GM20431 (cell line): Measurements from ENCODE around the gene JPH4.

ENCODE experiments used
- in situ Hi-C: fragments of 300-500 bp; cut with MseI, MboI; formaldehyde crosslinking; loops from one replicate; pipeline ENCODE4 v1.15.0; 2020; ENCODE audit warnings: low sequenced_read_pairs; ENCODE audit not compliant: unreplicated experiment

JPH4 gene

GRCh38 chr14:23566778-23567185 lies 11.8 kb downstream of the JPH4 start:
- in situ Hi-C loops: loop anchor here (10.0 kb wide), 1 partner anchor 92 kb away; no protein-coding TSS in a partner anchor

GRCh38 chr14:23566112-23566777 lies 12.3 kb downstream of the JPH4 start:
- in situ Hi-C loops: loop anchor here (10.0 kb wide), 1 partner anchor 91 kb away; no protein-coding TSS in a partner anchor

- in situ Hi-C loops: loop anchor here (10.0 kb wide), 1 partner anchor 91 kb away; no protein-coding TSS in a partner anchor
Observed at GRCh38 chr14:23565626-23566025, 13.0 kb downstream of the JPH4 start.

- in situ Hi-C loops: loop anchor here (10.0 kb wide), 1 partner anchor 90 kb away; no protein-coding TSS in a partner anchor
Observed at GRCh38 chr14:23564876-23565275, 13.7 kb downstream of the JPH4 start.

- in situ Hi-C loops: loop anchor here (10.0 kb wide), 1 partner anchor 89 kb away; no protein-coding TSS in a partner anchor
Observed at GRCh38 chr14:23564181-23564812, 14.3 kb downstream of the JPH4 start.

- in situ Hi-C loops: loop anchor here (10.0 kb wide), 1 partner anchor 89 kb away; no protein-coding TSS in a partner anchor
Observed at GRCh38 chr14:23563473-23564180, 15.0 kb downstream of the JPH4 start.

GRCh38 chr14:23562822-23563472 lies 15.6 kb downstream of the JPH4 start:
- in situ Hi-C loops: loop anchor here (10.0 kb wide), 1 partner anchor 88 kb away; no protein-coding TSS in a partner anchor

- in situ Hi-C loops: loop anchor here (10.0 kb wide), 1 partner anchor 87 kb away; no protein-coding TSS in a partner anchor
Observed at GRCh38 chr14:23561873-23562821, 16.4 kb downstream of the JPH4 start.

GRCh38 chr14:23561259-23561658 lies 17.3 kb downstream of the JPH4 start:
- in situ Hi-C loops: loop anchor here (10.0 kb wide), 1 partner anchor 86 kb away; no protein-coding TSS in a partner anchor

GRCh38 chr14:23559926-23560520 lies 18.6 kb downstream of the JPH4 start:
- in situ Hi-C loops: loop anchor here (10.0 kb wide), 1 partner anchor 85 kb away; no protein-coding TSS in a partner anchor

- in situ Hi-C loops: no loop called here
Observed at GRCh38 chr14:23559010-23559925, 19.3 kb downstream of the JPH4 start.

GRCh38 chr14:23558346-23559009 lies 20.1 kb downstream of the JPH4 start:
- in situ Hi-C loops: no loop called here

- in situ Hi-C loops: no loop called here
Observed at GRCh38 chr14:23557946-23558345, 20.6 kb downstream of the JPH4 start.

GRCh38 chr14:23557521-23557920 lies 21.1 kb downstream of the JPH4 start:
- in situ Hi-C loops: no loop called here

- in situ Hi-C loops: no loop called here
Observed at GRCh38 chr14:23556700-23557440, 21.7 kb downstream of the JPH4 start.
